ENCODE data around the gene RBM5. TPM values are rescaled to one million over a fixed set of nuclear protein-coding genes. Genes with fewer than 3 reads are reported as not detected.

The RBM5 gene
- total and polyA plus RNA-seq, 2 experiments from 2014 or later: 44.9 to 111 TPM

DNA sequence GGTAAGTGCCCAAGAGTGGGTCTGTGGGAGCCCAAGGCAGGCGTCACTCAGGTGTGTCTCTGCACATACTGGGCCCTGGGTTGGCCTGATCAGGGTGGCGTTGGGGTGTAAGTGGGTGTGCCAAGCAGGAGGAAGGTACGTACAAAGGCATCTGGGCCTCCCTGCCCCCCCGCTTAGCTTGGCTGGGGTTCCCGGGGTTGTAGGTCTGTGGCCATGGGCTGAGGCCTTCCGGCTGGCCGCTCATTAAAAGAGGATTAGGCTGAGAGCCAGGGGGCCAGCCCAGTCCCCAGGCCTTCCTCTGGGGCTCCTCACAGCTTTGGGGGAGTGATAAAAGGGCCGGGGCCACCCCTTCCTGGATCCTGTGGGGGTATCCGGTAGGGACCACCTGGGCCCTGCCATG is 79.7 kb downstream of the RBM5 start:
- Histone ChIP-seq H3K27ac (ENCODE audit: low read depth) (no peak overlapping the region), H3K4me3 (no peak overlapping the region), H3K79me2 (replicated peaks; ENCODE audit: insufficient read depth) (peaks cover 28% of the 10 kb centered on the region), H3K27me3 (ENCODE audit: insufficient read depth) (no peaks in the 10 kb centered on the region), H3K36me3 (ENCODE audit: insufficient read depth) (peaks cover 1% of the 10 kb centered on the region; the same call in 1 of the 2 replicates), H3F3A (replicated peaks; ENCODE audit: low read depth) (no peaks in the 10 kb centered on the region), H2AFZ (no peak overlapping the region), H3K4me2 (no peak overlapping the region), H3K9me2 (ENCODE audit: insufficient read depth) (no peaks in the 10 kb centered on the region), H4K20me1 (replicated peaks; ENCODE audit: insufficient read depth) (peaks cover 14% of the 10 kb centered on the region; the same call in 1 of the 2 replicates), H3K4me1 (ENCODE audit: insufficient read depth) (peaks cover 32% of the 10 kb centered on the region)
- Mint-ChIP-seq H3K4me1 (peaks cover 51% of the 10 kb centered on the region), H3K4me3 (no peak overlapping the region), H3K9me3 (no peaks in the 10 kb centered on the region), H3K36me3 (ENCODE audit: low read depth) (peaks cover 5% of the 10 kb centered on the region; the same call in 2 of the 3 replicates), H3K27ac (peak overlapping the region; percentile 68), H3K27me3 (ENCODE audit: insufficient read depth, low read depth, poor library complexity) (peaks cover 4% of the 10 kb centered on the region)
- no peak for ATAC-seq
- TF ChIP-seq POLR2AphosphoS5 (IDR thresholded peaks at IDR 0.05; ENCODE audit: low read depth) (no peak), NANOG (IDR thresholded peaks at IDR 0.05; ENCODE audit: borderline replicate concordance) (no peak), ZNF331 (CRISPR knock-in tag; IDR thresholded peaks at IDR 0.05; ENCODE audit: low read depth) (no peak), JUNB (IDR thresholded peaks at IDR 0.05; ENCODE audit: unreplicated experiment) (no peak)
- no peak for DNase-seq (ENCODE audit: low spot score)

Other genes with a start within 250 kb of the RBM5 start
- gene TRAIP, start 232.4 kb upstream of the RBM5 start, total RNA-seq (2014; rRNA removed; shearing (Covaris generic)): 13.4 and 15.3 TPM in 2 replicates
- gene TRAIP, start 232.4 kb upstream of the RBM5 start, polyA plus RNA-seq (2016; fragmentation: Nextera tagmentation; extraction: Ambion mirVana): 16.6 and 19.5 TPM in 2 replicates
- 80.1 and 83.0 TPM in 2 replicates for gene CAMKV, start 219.0 kb upstream of the RBM5 start, total RNA-seq (2014; rRNA removed; shearing (Covaris generic))
- 32.7 and 38.3 TPM in 2 replicates for gene CAMKV, start 219.0 kb upstream of the RBM5 start, polyA plus RNA-seq (2016; fragmentation: Nextera tagmentation; extraction: Ambion mirVana)
- 3.7 and 4.4 TPM in 2 replicates for gene MST1R, start 185.0 kb upstream of the RBM5 start, total RNA-seq (2014; rRNA removed; shearing (Covaris generic))
- 1.8 and 3.9 TPM in 2 replicates for gene MST1R, start 185.0 kb upstream of the RBM5 start, polyA plus RNA-seq (2016; fragmentation: Nextera tagmentation; extraction: Ambion mirVana)
- 12.1 and 13.3 TPM in 2 replicates for gene MON1A, start 159.1 kb upstream of the RBM5 start, total RNA-seq (2014; rRNA removed; shearing (Covaris generic))
- 5.5 and 6.4 TPM in 2 replicates for gene MON1A, start 159.1 kb upstream of the RBM5 start, polyA plus RNA-seq (2016; fragmentation: Nextera tagmentation; extraction: Ambion mirVana)
- gene RBM6, start 148.8 kb upstream of the RBM5 start, total RNA-seq (2014; rRNA removed; shearing (Covaris generic)): 62.0 and 66.6 TPM in 2 replicates
- gene RBM6, start 148.8 kb upstream of the RBM5 start, polyA plus RNA-seq (2016; fragmentation: Nextera tagmentation; extraction: Ambion mirVana): 76.2 and 97.6 TPM in 2 replicates
- 32.6 and 67.6 TPM in 2 replicates for gene SEMA3F, start 66.4 kb downstream of the RBM5 start, total RNA-seq (2014; rRNA removed; shearing (Covaris generic))
- gene SEMA3F, start 66.4 kb downstream of the RBM5 start, polyA plus RNA-seq (2016; fragmentation: Nextera tagmentation; extraction: Ambion mirVana): 2.3 and 2.8 TPM in 2 replicates
- gene GNAT1, start 102.7 kb downstream of the RBM5 start, total RNA-seq (2014; rRNA removed; shearing (Covaris generic)): not detected in 2 replicates
- gene GNAT1, start 102.7 kb downstream of the RBM5 start, polyA plus RNA-seq (2016; fragmentation: Nextera tagmentation; extraction: Ambion mirVana): not detected in 2 replicates
- 0.28 and 3.0 TPM in 2 replicates for gene SLC38A3, start 116.4 kb downstream of the RBM5 start, total RNA-seq (2014; rRNA removed; shearing (Covaris generic))
- 0.68 and 1.3 TPM in 2 replicates for gene SLC38A3, start 116.4 kb downstream of the RBM5 start, polyA plus RNA-seq (2016; fragmentation: Nextera tagmentation; extraction: Ambion mirVana)
- gene GNAI2, start 147.3 kb downstream of the RBM5 start, total RNA-seq (2014; rRNA removed; shearing (Covaris generic)): 132 and 153 TPM in 2 replicates
- gene GNAI2, start 147.3 kb downstream of the RBM5 start, polyA plus RNA-seq (2016; fragmentation: Nextera tagmentation; extraction: Ambion mirVana): 138 and 140 TPM in 2 replicates
- gene SEMA3B, start 180.2 kb downstream of the RBM5 start, total RNA-seq (2014; rRNA removed; shearing (Covaris generic)): 2.4 and 8.0 TPM in 2 replicates
- 3.0 and 3.3 TPM in 2 replicates for gene SEMA3B, start 180.2 kb downstream of the RBM5 start, polyA plus RNA-seq (2016; fragmentation: Nextera tagmentation; extraction: Ambion mirVana)
- gene LSMEM2, start 190.2 kb downstream of the RBM5 start, total RNA-seq (2014; rRNA removed; shearing (Covaris generic)): 0.59 and 1.5 TPM in 2 replicates
- gene LSMEM2, start 190.2 kb downstream of the RBM5 start, polyA plus RNA-seq (2016; fragmentation: Nextera tagmentation; extraction: Ambion mirVana): 0.86 and 1.5 TPM in 2 replicates
- gene IFRD2, start 203.5 kb downstream of the RBM5 start, total RNA-seq (2014; rRNA removed; shearing (Covaris generic)): 91.5 and 92.4 TPM in 2 replicates
- 80.8 and 89.7 TPM in 2 replicates for gene IFRD2, start 203.5 kb downstream of the RBM5 start, polyA plus RNA-seq (2016; fragmentation: Nextera tagmentation; extraction: Ambion mirVana)
- 2.5 and 7.1 TPM in 2 replicates for gene HYAL3, start 210.5 kb downstream of the RBM5 start, total RNA-seq (2014; rRNA removed; shearing (Covaris generic))
- 2.4 and 3.7 TPM in 2 replicates for gene HYAL3, start 210.5 kb downstream of the RBM5 start, polyA plus RNA-seq (2016; fragmentation: Nextera tagmentation; extraction: Ambion mirVana)
- gene NAA80, start 210.5 kb downstream of the RBM5 start, total RNA-seq (2014; rRNA removed; shearing (Covaris generic)): 11.3 and 16.7 TPM in 2 replicates
- 11.2 and 12.1 TPM in 2 replicates for gene NAA80, start 210.5 kb downstream of the RBM5 start, polyA plus RNA-seq (2016; fragmentation: Nextera tagmentation; extraction: Ambion mirVana)
- gene HYAL1, start 214.7 kb downstream of the RBM5 start, total RNA-seq (2014; rRNA removed; shearing (Covaris generic)): 2.8 and 5.0 TPM in 2 replicates
- gene HYAL1, start 214.7 kb downstream of the RBM5 start, polyA plus RNA-seq (2016; fragmentation: Nextera tagmentation; extraction: Ambion mirVana): 1.7 and 2.1 TPM in 2 replicates
- gene HYAL2, start 233.8 kb downstream of the RBM5 start, total RNA-seq (2014; rRNA removed; shearing (Covaris generic)): 74.3 and 77.8 TPM in 2 replicates
- gene HYAL2, start 233.8 kb downstream of the RBM5 start, polyA plus RNA-seq (2016; fragmentation: Nextera tagmentation; extraction: Ambion mirVana): 28.9 and 30.0 TPM in 2 replicates
- 32.2 and 41.6 TPM in 2 replicates for gene TUSC2, start 239.3 kb downstream of the RBM5 start, total RNA-seq (2014; rRNA removed; shearing (Covaris generic))
- 71.0 and 81.5 TPM in 2 replicates for gene TUSC2, start 239.3 kb downstream of the RBM5 start, polyA plus RNA-seq (2016; fragmentation: Nextera tagmentation; extraction: Ambion mirVana)